Activated CD4-positive, alpha-beta T cell treated with anti-CD3 and anti-CD28 coated beads, Interleukin-2, amount 10 ng/mL, durations not matched to agents 24 days and 14 days (primary cell): ENCODE results near the gene NUP133. TPM values are rescaled to one million over a fixed set of nuclear protein-coding genes. Genes with fewer than 3 reads are reported as not detected.
"Not testable (repeated sequence)": the region's sequence is repeated elsewhere in the genome, so short reads cannot be mapped to it uniquely, and the experiment has no call there.

Experiments used
- DNase-seq: peaks from one replicate; pipeline ENCODE4 v3.0.0; 2022
- H3K27ac Mint-ChIP-seq: one replicate; pipeline ENCODE4 v1.8.0; 2022; ENCODE audit warnings: mild to moderate bottlenecking, mixed read lengths
- H3K27me3 Mint-ChIP-seq: one replicate; pipeline ENCODE4 v1.8.0; 2022; ENCODE audit warnings: mixed read lengths
- H3K36me3 Mint-ChIP-seq: one replicate; pipeline ENCODE4 v1.8.0; 2022; ENCODE audit warnings: low read depth, mild to moderate bottlenecking, mixed read lengths
- H3K4me1 Mint-ChIP-seq: one replicate; pipeline ENCODE4 v1.8.0; 2021; ENCODE audit warnings: mixed read lengths
- H3K4me3 Mint-ChIP-seq: one replicate; pipeline ENCODE4 v1.8.0; 2022; ENCODE audit warnings: mild to moderate bottlenecking, moderate library complexity, mixed read lengths
- H3K9me3 Mint-ChIP-seq: one replicate; pipeline ENCODE4 v1.8.0; 2021; ENCODE audit warnings: mixed read lengths
- intact Hi-C: fragments of 100-400 bp; cut with micrococcal nuclease; formaldehyde crosslinking; loops from one replicate; pipeline ENCODE4 v1.15.1; 2023
- total RNA-seq: library from RNA; stranded (reverse); gene quantifications from 2 replicates; pipeline ENCODE4 v1.2.3, GENCODE V29; 2022

Gene NUP133
- total RNA-seq, 1 donor from 2014 or later = 52.3 TPM

DNA sequence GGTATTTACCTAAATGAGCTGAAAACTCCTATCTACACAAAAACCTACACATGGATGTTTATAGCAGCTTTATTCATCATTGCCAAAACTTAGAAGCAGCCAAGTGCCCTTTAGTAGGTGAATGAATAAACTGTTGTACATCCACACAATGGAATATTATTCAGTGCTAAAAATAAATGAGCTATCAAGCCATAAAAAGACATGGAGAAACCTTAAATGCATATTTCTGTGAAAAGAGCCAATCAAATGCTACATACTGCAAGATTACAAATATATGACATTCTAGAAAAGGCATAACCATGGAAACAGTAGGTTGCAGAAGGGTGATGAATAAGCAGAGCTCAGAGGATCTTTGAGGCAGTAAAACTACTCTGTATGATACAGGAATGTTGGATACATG, 27.1 kb upstream of the NUP133 start:
- H3K9me3 Mint-ChIP-seq = no peaks in the 10 kb centered on the region
- intact Hi-C loops = no loop called here
- H3K27me3 Mint-ChIP-seq = no peaks in the 10 kb centered on the region
- peaks cover 58% of the 10 kb centered on the region for H3K36me3 Mint-ChIP-seq
- no peak for DNase-seq
- H3K4me3 Mint-ChIP-seq = no peak overlapping the region
- no peaks in the 10 kb centered on the region for H3K4me1 Mint-ChIP-seq
- no peak overlapping the region for H3K27ac Mint-ChIP-seq

DNA sequence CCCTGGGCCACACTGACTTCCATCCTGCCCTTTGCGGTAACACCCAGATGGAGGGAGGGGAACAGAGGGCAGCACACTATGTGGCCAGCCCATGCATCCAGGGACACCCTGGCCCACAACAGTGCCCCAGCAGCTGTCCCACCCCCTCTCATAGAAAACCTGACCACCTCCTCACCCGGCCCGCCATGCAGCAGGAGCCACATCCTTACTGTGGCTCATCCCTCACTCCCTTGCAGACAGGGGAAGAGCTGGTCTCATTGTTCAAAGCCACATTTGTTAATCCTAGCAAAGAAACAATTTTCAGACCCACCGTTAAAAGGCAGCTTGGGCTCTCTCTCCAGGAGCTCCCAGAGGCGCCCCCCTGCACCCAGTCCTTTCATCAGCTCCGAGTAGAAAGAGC, 23.2 kb upstream of the NUP133 start:
- H3K4me1 Mint-ChIP-seq = peaks cover 2% of the 10 kb centered on the region
- H3K4me3 Mint-ChIP-seq = no peak overlapping the region
- peaks cover 47% of the 10 kb centered on the region for H3K36me3 Mint-ChIP-seq
- no peaks in the 10 kb centered on the region for H3K9me3 Mint-ChIP-seq
- DNase-seq = no peak
- intact Hi-C loops = no loop called here
- H3K27me3 Mint-ChIP-seq = no peaks in the 10 kb centered on the region
- H3K27ac Mint-ChIP-seq = no peak overlapping the region

DNA sequence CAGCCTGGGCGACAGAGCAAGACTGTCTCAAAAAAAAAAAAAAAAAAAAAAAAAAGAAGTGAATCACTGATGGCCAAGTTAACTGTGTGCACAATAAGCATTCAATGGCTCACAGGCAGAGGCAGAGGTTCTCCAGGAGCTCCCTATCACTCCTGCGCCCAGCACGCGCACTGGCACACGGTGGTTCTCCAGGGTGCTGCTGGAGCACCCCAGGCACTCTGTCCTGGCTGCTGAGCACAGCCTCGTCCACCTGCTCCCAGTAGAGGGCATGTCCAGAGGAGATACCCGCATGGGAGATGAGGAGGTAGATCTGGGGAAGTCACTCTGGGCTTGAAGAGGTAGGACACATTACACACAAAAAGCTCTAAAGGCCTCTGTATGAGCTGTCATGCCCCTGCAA, 21.5 kb upstream of the NUP133 start:
- Mint-ChIP-seq H3K27ac (no peak overlapping the region), H3K27me3 (no peaks in the 10 kb centered on the region), H3K4me3 (no peak overlapping the region), H3K36me3 (peaks cover 51% of the 10 kb centered on the region), H3K4me1 (peaks cover 9% of the 10 kb centered on the region), H3K9me3 (no peaks in the 10 kb centered on the region)
- DNase-seq = no peak
- intact Hi-C loops = no loop called here

DNA sequence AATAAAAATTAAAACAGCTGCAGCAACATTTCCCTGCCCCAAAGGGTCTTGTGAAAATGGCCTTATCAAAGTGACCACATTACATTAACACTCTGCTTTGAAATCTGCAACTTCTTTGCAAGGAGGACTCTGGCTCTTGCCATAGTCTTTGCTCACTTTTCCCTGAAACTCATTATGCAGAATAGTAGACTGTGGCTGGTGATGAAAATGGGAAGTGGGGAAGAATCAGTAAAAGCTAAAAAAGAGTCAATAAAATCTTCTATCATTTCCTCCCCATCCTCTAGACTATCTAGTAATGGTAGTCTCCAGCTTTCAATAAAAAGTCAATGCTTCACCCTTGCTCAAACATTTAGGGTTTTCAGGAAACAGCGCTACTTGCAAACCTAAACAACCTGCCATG, 18.6 kb upstream of the NUP133 start:
- no peak for DNase-seq
- no peaks in the 10 kb centered on the region for H3K27me3 Mint-ChIP-seq
- H3K4me1 Mint-ChIP-seq = peaks cover 9% of the 10 kb centered on the region
- intact Hi-C loops = no loop called here
- H3K4me3 Mint-ChIP-seq = no peak overlapping the region
- H3K9me3 Mint-ChIP-seq = no peaks in the 10 kb centered on the region
- H3K27ac Mint-ChIP-seq = no peak overlapping the region
- peaks cover 44% of the 10 kb centered on the region for H3K36me3 Mint-ChIP-seq

DNA sequence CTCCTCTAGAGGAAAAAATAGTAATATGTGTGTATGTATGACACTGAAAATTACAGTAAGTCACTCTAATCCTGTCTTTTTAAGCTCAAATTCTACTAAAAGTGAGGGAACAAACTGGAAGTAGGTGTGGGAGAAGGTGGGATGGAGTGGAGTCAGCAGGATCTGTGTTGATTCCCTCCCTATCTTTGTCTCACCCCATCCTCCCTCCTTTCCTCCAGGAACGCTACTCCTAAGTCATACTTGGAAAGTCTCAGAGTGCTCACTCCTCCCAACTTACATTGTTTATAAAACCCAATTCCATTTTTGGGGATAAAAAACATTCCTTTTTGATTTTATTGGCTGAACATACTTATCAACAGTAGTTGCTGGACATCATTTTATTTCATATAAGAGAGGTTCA, 14.9 kb upstream of the NUP133 start:
- DNase-seq = no peak
- Mint-ChIP-seq H3K4me3 (no peak overlapping the region), H3K36me3 (peaks cover 39% of the 10 kb centered on the region), H3K9me3 (no peaks in the 10 kb centered on the region), H3K27ac (no peak overlapping the region), H3K4me1 (peaks cover 9% of the 10 kb centered on the region), H3K27me3 (no peaks in the 10 kb centered on the region)
- intact Hi-C loops = no loop called here

DNA sequence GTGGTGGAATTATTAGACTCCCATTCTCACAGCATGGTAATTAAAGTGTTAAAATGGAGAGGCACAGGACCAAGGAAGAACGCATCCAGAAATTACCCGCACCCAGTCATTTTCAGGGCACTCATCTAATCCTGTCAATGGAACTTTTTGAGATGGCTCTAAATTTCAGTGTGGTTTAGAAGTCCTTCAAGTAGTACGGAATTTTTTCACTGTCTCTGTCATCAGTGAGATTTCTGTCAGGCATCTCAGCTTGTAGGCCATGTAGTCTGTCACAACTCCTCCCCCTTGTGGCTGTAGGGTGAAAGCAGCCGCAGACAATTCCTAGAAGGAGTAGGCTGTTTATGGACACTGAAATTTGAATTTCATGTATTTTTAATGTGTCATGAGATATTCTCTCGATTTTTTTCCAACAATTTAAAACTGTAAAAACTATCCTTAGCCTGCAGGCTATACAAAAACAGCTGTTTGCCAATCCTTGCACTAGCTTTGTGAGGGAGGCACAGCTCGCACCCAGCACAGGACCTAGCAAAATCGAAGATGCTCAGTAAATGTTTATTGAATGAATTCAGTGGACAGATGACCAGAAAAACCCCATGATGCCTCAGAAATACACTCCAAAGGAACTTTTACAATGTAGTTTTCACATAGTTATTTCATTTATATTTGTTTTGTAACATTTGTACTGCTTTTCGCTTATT, 6.6 kb upstream of the NUP133 start:
- Mint-ChIP-seq H3K27me3 (no peaks in the 10 kb centered on the region), H3K4me3 (no peak overlapping the region), H3K9me3 (no peaks in the 10 kb centered on the region), H3K4me1 (peaks cover 8% of the 10 kb centered on the region), H3K27ac (no peak overlapping the region), H3K36me3 (peaks cover 14% of the 10 kb centered on the region)
- peak; percentile 88 for DNase-seq
- intact Hi-C loops = loop anchor here (1.0 kb wide), 1 partner anchor 256 kb away; no protein-coding TSS in a partner anchor

DNA sequence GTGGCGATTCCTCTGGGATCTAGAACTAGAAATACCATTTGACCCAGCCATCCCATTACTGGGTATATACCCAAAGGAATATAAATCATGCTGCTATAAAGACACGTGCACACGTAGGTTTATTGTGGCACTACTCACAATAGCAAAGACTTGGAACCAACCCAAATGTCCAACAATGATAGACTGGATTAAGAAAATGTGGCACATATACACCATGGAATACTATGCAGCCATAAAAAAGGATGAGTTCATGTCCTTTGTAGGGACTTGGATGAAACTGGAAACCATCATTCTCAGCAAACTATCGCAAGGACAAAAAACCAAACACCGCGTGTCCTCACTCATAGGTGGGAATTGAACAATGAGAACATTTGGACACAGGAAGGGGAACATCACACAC, 3.5 kb upstream of the NUP133 start:
- intact Hi-C loops, H3K9me3 Mint-ChIP-seq, H3K27ac Mint-ChIP-seq, H3K4me3 Mint-ChIP-seq, H3K27me3 Mint-ChIP-seq, DNase-seq, H3K36me3 Mint-ChIP-seq: not testable (repeated sequence)
- peaks cover 30% of the 10 kb centered on the region for H3K4me1 Mint-ChIP-seq

DNA sequence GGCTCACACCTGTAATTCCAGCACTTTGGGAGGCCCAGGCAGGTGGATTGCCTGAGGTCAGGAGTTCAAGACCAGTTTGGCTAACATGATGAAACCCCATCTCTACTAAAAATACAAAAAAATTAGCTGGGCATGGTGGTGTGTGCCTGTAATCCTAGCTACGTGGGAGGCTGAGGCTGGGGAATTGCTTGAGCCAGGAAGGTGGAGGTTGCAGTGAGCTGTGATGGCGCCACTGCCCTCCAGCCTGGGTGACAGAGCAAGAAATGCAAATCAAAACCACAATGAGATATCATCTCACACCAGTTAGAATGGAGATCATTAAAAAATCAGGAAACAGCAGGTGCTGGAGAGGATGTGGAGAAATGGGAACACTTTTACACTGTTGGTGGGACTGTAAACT, 3.1 kb upstream of the NUP133 start:
- H3K27me3 Mint-ChIP-seq, H3K36me3 Mint-ChIP-seq, intact Hi-C loops, H3K4me3 Mint-ChIP-seq, DNase-seq, H3K9me3 Mint-ChIP-seq, H3K27ac Mint-ChIP-seq: not testable (repeated sequence)
- peaks cover 34% of the 10 kb centered on the region for H3K4me1 Mint-ChIP-seq

DNA sequence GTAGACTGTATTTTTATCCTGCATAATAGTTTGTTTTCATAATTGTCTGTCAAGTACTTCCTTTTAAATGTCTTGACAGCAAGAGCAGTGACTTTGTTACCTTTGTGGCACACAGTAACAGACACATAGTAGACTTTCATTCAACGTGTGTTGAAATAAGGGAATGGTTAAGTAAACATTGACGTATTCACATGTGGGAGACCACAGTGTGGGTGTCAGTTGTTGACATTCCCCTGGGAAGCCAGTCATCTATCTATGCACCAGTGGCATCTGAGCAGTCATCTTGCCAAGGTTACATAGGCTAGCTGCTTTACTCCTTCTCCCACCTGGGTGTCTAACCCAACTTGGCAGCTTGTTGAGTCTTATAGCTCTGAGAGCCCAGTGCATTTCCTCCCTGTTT, 1.4 kb upstream of the NUP133 start:
- H3K27ac Mint-ChIP-seq = peak overlapping the region; percentile 92
- H3K4me1 Mint-ChIP-seq = peaks cover 32% of the 10 kb centered on the region
- no peak for DNase-seq
- H3K36me3 Mint-ChIP-seq = peaks cover 10% of the 10 kb centered on the region
- intact Hi-C loops = loop anchor here (2.0 kb wide), 2 partner anchors 49 to 115 kb away; partner anchors contain the start of gene ABCB10
- H3K27me3 Mint-ChIP-seq = peaks cover 2% of the 10 kb centered on the region
- H3K4me3 Mint-ChIP-seq = peak overlapping the region; percentile 92
- H3K9me3 Mint-ChIP-seq = peaks cover 5% of the 10 kb centered on the region

DNA sequence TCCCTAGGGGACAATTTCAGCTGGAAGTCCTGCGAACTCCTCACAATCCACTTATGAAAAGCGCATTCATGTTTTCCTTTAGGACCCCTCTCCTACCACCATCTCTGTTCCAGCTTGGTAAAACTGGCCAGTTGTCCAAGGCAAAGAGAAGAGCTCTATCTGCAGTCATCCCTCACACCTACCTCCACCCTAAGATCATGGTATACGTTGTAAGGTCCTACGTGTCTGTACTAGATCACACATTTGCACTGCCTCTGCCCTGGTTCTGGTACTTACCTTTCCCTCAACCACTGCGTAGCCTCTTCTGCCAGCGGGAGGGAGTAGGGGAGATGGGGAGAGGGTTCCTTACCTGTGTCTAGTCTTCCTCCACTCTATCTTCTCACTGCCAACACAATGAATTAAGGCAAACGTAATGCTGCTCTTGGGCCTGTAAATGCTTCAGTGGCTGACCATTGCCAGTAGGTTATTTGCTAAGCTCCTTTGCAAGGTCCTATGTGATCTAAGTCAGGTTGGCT, 739 bp upstream of the NUP133 start:
- intact Hi-C loops = loop anchor here (2.0 kb wide), 2 partner anchors 50 to 116 kb away; partner anchors contain the start of gene ABCB10
- peaks cover 14% of the 10 kb centered on the region for H3K36me3 Mint-ChIP-seq
- H3K27ac Mint-ChIP-seq = peak overlapping the region; percentile 92
- H3K9me3 Mint-ChIP-seq = peaks cover 5% of the 10 kb centered on the region
- peaks cover 30% of the 10 kb centered on the region for H3K4me1 Mint-ChIP-seq
- DNase-seq = no peak
- H3K27me3 Mint-ChIP-seq = peaks cover 2% of the 10 kb centered on the region
- peak overlapping the region; percentile 92 for H3K4me3 Mint-ChIP-seq

DNA sequence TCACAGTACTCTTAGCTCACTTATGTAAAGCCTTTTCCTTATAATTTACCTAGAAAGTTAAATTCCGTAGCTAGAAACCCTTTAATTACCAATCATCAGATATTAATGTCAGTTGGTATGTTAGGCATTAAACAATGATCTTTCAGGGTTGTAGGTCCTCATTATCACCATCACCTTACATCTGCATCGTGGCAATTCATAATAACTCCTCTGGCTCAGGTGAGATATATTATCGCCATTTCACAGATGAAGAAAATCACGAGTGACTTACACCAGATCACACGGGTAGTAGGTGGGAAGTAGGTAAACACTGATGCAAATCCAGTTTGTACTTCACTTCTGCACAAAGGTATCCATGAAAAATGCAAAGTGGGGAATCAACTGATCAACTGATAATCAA, 639 bp downstream of the NUP133 start:
- DNase-seq = no peak
- peaks cover 32% of the 10 kb centered on the region for H3K4me1 Mint-ChIP-seq
- intact Hi-C loops = no loop called here
- peaks cover 17% of the 10 kb centered on the region for H3K36me3 Mint-ChIP-seq
- H3K27me3 Mint-ChIP-seq = peaks cover 2% of the 10 kb centered on the region
- H3K27ac Mint-ChIP-seq = peak overlapping the region; percentile 92
- peaks cover 5% of the 10 kb centered on the region for H3K9me3 Mint-ChIP-seq
- H3K4me3 Mint-ChIP-seq = peak overlapping the region; percentile 92

DNA sequence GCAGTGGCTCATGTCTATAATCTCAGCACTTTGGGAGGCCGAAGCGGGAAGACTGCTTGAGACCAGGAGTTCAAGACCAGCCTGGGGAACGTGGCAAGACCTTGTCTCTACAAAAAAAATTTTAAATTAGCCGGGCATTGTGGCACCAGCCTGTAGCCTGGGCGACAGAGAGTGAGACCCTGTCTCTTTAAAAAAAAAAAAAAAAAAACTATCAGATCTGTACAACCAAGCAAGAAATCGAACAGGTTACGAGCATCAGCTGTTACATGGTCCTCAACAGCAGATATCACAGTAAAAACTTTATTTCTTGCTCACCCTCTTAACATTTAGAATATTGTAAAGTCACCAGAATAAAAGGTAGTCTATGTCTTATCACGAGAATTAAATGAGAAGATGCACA, 1.5 kb downstream of the NUP133 start:
- Mint-ChIP-seq H3K9me3 (peaks cover 5% of the 10 kb centered on the region), H3K4me3 (peak overlapping the region; percentile 92), H3K27me3 (peaks cover 2% of the 10 kb centered on the region), H3K4me1 (peaks cover 32% of the 10 kb centered on the region), H3K36me3 (peaks cover 19% of the 10 kb centered on the region), H3K27ac (peak overlapping the region; percentile 15)
- intact Hi-C loops = no loop called here
- DNase-seq = no peak

DNA sequence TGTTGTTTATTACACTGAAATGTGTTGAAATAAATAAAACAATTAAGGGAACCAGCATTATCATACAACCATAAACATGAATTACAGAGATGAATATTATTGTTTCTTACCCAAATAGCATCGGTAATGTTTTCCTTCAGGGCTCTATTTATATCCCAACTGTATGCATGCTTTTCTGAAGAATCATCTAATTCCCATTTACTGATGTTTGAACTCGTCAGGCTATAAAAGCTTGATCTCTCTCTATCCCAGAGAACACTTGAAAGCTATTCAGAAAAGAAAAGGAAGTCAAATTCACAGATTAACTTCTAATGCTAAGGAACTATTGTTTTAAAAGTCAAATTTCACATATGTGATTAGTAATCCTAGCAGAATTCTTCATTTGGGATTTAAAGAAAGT, 12.4 kb downstream of the NUP133 start:
- Mint-ChIP-seq H3K4me3 (no peak overlapping the region), H3K4me1 (no peaks in the 10 kb centered on the region), H3K27ac (no peak overlapping the region), H3K36me3 (peaks cover 47% of the 10 kb centered on the region), H3K27me3 (no peaks in the 10 kb centered on the region), H3K9me3 (no peaks in the 10 kb centered on the region)
- no peak for DNase-seq
- intact Hi-C loops = no loop called here

DNA sequence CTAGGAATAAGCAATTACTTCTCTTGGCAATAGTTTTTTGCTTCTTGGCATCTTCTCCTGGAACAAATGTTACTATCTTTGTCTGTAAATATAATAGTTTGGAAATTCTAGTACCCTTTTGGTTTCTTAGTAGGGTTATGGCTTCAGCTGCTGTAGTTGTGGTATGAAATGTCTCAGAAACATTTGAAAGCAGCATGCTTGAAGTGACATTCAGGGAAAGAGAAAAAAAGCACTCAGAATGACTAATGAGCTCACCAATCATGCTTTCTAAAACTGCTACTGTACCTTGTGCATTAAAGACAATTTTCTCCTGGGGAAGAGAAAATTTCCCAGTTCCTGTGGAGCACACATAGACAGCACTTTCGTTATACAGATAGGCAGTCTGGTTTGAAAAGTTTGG, 21.0 kb downstream of the NUP133 start:
- H3K4me1 Mint-ChIP-seq = peaks cover 1% of the 10 kb centered on the region
- peaks cover 49% of the 10 kb centered on the region for H3K36me3 Mint-ChIP-seq
- H3K9me3 Mint-ChIP-seq = no peaks in the 10 kb centered on the region
- no peak for DNase-seq
- no peak overlapping the region for H3K27ac Mint-ChIP-seq
- intact Hi-C loops = no loop called here
- no peak overlapping the region for H3K4me3 Mint-ChIP-seq
- H3K27me3 Mint-ChIP-seq = no peaks in the 10 kb centered on the region

DNA sequence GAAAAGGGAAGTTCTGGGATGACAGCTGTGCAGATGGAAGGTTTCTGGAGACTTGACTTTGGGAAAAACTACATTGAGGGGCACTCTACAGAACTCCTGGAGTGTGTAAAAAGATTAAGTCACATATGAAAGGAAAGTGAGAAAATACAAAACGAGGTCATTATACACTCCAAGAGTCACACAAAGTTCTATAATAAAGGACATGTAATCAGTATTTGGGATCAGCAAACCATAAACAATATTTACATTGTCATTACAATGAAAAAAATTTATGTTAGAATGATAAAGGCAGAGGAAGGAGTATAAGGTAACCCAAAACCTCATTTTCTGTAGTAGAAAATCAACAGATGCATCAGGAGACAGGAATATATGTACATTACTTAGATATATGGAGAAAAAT, 22.8 kb downstream of the NUP133 start:
- H3K36me3 Mint-ChIP-seq = peaks cover 51% of the 10 kb centered on the region
- intact Hi-C loops = no loop called here
- H3K9me3 Mint-ChIP-seq = no peaks in the 10 kb centered on the region
- no peak overlapping the region for H3K4me3 Mint-ChIP-seq
- no peak for DNase-seq
- H3K4me1 Mint-ChIP-seq = peaks cover 3% of the 10 kb centered on the region
- no peak overlapping the region for H3K27ac Mint-ChIP-seq
- no peaks in the 10 kb centered on the region for H3K27me3 Mint-ChIP-seq
